Peyer's patch (tissue), 4 donors: ENCODE measurements around the gene FUBP1.

Source experiments
- POLR2A ChIP-seq, 2 donors: fragments of 450-650 bp; IDR thresholded peaks; one replicate each; pipeline ENCODE4 v1.5.1; 2017; ENCODE audit warnings: antibody characterized with exemption in 2 of 2, mild to moderate bottlenecking in 2 of 2, moderate library complexity in 2 of 2
- TF ChIP-seq, protein P1 (sequence below), 6 experiments: fragments of 450-650 bp in 4 of 6; fragments of 200-600 bp in 2 of 6; sonication (generic) in 1 of 6; IDR thresholded peaks; one replicate each; pipeline ENCODE4 v1.5.1; 2017 to 2019; ENCODE audit warnings: antibody characterized with exemption in 6 of 6, mild to moderate bottlenecking in 3 of 6, moderate library complexity in 1 of 6

DNA sequence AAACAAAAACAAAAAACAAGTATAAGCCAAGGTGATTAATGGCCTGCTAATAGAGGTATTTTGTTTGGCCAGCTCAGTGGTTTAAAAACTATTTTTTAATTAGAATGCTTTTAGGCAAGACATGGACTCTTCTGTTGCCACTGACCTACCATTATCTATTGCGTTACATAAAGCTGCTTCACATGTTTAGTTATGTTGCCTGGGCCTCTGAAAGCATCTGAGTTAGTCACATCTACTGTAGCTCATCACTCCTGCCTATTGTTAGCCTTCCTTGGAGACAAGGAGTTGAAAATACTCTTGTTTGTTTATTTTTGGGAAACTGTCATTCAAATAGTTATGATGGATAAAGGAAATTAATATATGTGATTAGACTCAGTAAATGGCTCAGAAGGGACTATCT, 40.2 kb upstream of the FUBP1 start:
- no peak for TF ChIP-seq POLR2A (IDR thresholded peaks at IDR 0.05)
- TF ChIP-seq, protein P1, sequence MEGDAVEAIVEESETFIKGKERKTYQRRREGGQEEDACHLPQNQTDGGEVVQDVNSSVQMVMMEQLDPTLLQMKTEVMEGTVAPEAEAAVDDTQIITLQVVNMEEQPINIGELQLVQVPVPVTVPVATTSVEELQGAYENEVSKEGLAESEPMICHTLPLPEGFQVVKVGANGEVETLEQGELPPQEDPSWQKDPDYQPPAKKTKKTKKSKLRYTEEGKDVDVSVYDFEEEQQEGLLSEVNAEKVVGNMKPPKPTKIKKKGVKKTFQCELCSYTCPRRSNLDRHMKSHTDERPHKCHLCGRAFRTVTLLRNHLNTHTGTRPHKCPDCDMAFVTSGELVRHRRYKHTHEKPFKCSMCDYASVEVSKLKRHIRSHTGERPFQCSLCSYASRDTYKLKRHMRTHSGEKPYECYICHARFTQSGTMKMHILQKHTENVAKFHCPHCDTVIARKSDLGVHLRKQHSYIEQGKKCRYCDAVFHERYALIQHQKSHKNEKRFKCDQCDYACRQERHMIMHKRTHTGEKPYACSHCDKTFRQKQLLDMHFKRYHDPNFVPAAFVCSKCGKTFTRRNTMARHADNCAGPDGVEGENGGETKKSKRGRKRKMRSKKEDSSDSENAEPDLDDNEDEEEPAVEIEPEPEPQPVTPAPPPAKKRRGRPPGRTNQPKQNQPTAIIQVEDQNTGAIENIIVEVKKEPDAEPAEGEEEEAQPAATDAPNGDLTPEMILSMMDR (IDR thresholded peaks at IDR 0.05): no peak
